Activated CD8-positive, alpha-beta T cell treated with anti-CD3 and anti-CD28 coated beads for 36 hours (primary cell): ENCODE measurements around the gene FBXL16. TPM values are rescaled to one million over a fixed set of nuclear protein-coding genes. Genes with fewer than 3 reads are reported as not detected.

Experiments
- ATAC-seq: fragments of 200-7000 bp; cut with Tn5 transposase; one replicate; pipeline ENCODE4 v1.10.0; 2021; ENCODE audit warnings: mild to moderate bottlenecking, moderate library complexity
- CTCF ChIA-PET: fragments of 350-600 bp; sonication (Branson Sonifier 250); formaldehyde crosslinking; loops from one replicate; lab custom pipeline; 2021; ENCODE audit warnings: antibody characterized with exemption; lab: Charles Lee
- POLR2A ChIA-PET: fragments of 350-600 bp; sonication (Branson Sonifier 250); formaldehyde crosslinking; loops from one replicate; lab custom pipeline; 2021; ENCODE audit warnings: antibody characterized with exemption; lab: Charles Lee
- DNase-seq: peaks from one replicate; pipeline ENCODE4 v3.0.0-alpha.2; 2020
- H3K27ac Mint-ChIP-seq: one replicate; pipeline ENCODE4 v1.8.0; 2021; ENCODE audit warnings: mild to moderate bottlenecking, mixed read lengths
- H3K27me3 Mint-ChIP-seq: one replicate; pipeline ENCODE4 v1.8.0; 2021; ENCODE audit warnings: mixed read lengths
- H3K36me3 Mint-ChIP-seq: one replicate; pipeline ENCODE4 v1.8.0; 2021; ENCODE audit warnings: low read depth, mixed read lengths
- H3K4me1 Mint-ChIP-seq: one replicate; pipeline ENCODE4 v1.8.0; 2021; ENCODE audit warnings: low read depth, mixed read lengths
- H3K4me3 Mint-ChIP-seq: one replicate; pipeline ENCODE4 v1.8.0; 2021; ENCODE audit warnings: mild to moderate bottlenecking, moderate library complexity, mixed read lengths
- H3K9me3 Mint-ChIP-seq: one replicate; pipeline ENCODE4 v1.8.0; 2021; ENCODE audit warnings: mixed read lengths
- intact Hi-C: fragments of 100-400 bp; cut with micrococcal nuclease; formaldehyde crosslinking; loops from one replicate; pipeline ENCODE4 v1.10.0; 2022
- total RNA-seq, 2 experiments: library from RNA; stranded (reverse); gene quantifications; one replicate each; pipeline ENCODE4 v1.2.3, GENCODE V29; 2021
- TF ChIP-seq, protein P1 (sequence below): fragments of 200-600 bp; IDR thresholded peaks from one replicate; pipeline ENCODE4 v1.8.0; 2022; ENCODE audit warnings: antibody characterized with exemption, mild to moderate bottlenecking

Gene FBXL16
- total RNA-seq, 2 experiments from 2014 or later = 5.9 to 8.0 TPM

DNA sequence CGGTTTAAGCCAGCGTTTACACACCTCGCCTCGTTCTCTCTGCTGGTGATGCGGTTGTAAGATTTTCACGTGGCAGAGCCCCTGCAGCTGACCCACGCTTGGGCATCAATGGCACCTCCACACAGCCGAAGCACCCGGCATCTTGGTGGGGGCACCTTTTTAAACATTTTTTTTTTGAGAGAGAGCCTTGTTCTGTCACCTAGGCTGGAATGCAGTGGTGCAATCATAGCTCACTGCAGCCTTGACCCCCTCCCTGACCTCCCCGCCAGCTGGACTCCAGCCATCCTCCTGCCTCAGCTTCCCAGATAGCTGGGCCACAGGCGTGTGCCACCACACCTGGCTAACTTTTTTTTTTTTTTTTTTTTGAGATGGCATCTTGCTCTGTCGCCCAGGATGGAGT lies 51.6 kb downstream of the FBXL16 start:
- Mint-ChIP-seq H3K27me3 (no peaks in the 10 kb centered on the region), H3K36me3 (no peaks in the 10 kb centered on the region), H3K4me3 (no peak overlapping the region), H3K27ac (no peak overlapping the region), H3K4me1 (peaks cover 4% of the 10 kb centered on the region), H3K9me3 (no peaks in the 10 kb centered on the region)
- ChIA-PET CTCF (interaction anchor here (0.6 kb wide), 1 partner anchor 693 kb away, joined by 3 read pairs; no protein-coding TSS in a partner anchor), POLR2A (no interaction called here)
- DNase-seq (no peak), ATAC-seq (no peak)
- intact Hi-C loops = no loop called here
- TF ChIP-seq, protein P1, sequence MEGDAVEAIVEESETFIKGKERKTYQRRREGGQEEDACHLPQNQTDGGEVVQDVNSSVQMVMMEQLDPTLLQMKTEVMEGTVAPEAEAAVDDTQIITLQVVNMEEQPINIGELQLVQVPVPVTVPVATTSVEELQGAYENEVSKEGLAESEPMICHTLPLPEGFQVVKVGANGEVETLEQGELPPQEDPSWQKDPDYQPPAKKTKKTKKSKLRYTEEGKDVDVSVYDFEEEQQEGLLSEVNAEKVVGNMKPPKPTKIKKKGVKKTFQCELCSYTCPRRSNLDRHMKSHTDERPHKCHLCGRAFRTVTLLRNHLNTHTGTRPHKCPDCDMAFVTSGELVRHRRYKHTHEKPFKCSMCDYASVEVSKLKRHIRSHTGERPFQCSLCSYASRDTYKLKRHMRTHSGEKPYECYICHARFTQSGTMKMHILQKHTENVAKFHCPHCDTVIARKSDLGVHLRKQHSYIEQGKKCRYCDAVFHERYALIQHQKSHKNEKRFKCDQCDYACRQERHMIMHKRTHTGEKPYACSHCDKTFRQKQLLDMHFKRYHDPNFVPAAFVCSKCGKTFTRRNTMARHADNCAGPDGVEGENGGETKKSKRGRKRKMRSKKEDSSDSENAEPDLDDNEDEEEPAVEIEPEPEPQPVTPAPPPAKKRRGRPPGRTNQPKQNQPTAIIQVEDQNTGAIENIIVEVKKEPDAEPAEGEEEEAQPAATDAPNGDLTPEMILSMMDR = no peak

DNA sequence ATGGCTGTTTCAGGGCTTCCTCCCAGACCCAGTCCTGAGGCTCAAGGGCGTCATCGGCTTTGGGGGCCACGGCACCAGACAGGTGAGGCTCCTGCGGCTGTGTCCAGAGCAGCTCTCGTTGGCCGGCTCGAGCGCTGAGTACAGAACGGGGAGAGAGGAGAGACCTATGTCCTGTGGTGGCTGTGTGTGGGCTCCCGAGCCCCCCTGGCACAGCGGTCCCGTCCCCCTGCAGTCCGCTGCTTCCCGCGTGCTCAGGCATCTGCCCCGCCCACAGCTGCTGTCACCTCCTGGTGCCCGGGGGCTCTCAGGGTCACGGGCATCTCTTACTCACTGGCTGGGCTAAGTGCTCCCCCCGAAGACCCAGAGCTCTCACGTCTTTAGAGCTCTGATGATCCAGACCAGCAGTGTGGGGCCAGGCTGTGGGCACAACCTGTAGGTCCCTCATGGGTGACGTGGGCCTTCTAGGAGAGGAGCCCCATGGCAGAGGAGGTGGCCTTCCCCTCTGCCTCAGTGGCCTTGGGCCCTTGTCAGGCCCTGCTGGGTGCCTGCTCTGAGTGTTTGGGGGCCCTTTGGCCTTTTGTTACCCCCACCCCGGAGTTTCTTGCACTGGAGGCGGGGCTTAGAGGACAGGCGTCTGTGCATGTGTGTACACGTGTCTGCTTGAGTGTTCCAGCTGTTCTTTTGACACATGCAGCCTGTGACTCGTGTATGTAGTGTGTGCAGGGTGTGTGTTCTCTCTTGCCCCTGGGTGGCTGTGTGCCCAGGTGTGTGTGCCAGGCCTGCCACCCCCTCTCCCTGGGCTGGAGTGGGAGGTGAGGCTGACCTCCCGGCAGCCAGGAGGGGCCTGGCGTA lies 52.9 kb downstream of the FBXL16 start:
- no peaks in the 10 kb centered on the region for H3K27me3 Mint-ChIP-seq
- ATAC-seq (no peak), DNase-seq (no peak)
- ChIA-PET CTCF (interaction anchor here (0.9 kb wide), 1 partner anchor 15 kb away, joined by 3 read pairs; the partner anchor contains the start of gene RHOT2), POLR2A (interaction anchor here (3.5 kb wide), 1 partner anchor 16 kb away, joined by 11 read pairs; the partner anchor contains the start of gene RHOT2)
- TF ChIP-seq, protein P1 = no peak
- no peak overlapping the region for H3K27ac Mint-ChIP-seq
- peaks cover 8% of the 10 kb centered on the region for H3K4me1 Mint-ChIP-seq
- H3K9me3 Mint-ChIP-seq = no peaks in the 10 kb centered on the region
- no peak overlapping the region for H3K4me3 Mint-ChIP-seq
- intact Hi-C loops = no loop called here
- H3K36me3 Mint-ChIP-seq = no peaks in the 10 kb centered on the region

DNA sequence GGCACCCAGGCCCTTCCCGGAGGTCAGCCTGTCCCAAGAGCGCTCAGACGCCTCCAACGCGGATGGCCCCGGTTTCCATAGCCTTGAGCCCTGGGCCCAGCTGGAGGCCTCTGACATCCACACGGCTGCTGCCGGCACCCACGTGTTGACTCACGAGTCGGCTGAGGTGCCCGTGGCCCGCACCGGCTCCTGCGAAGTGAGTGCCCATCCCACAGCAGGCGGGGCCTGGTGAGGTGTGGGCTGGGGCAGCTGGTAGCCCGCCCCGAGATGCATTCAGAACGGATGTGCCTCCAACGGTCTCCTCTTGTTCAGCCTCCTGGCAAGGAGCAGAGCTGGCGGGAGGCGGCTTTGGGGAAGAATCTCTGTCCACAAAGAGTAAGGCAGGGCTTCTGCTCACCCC lies 53.8 kb downstream of the FBXL16 start:
- H3K9me3 Mint-ChIP-seq = no peaks in the 10 kb centered on the region
- CTCF ChIA-PET = no interaction called here
- intact Hi-C loops = no loop called here
- peaks cover under 1% of the 10 kb centered on the region for H3K36me3 Mint-ChIP-seq
- POLR2A ChIA-PET = interaction anchor here (1.1 to 4.8 kb wide), 4 partner anchors 10 to 33 kb away, joined by 4 to 28 read pairs (median 8); partner anchors contain the start of gene RHOT2
- DNase-seq = no peak
- TF ChIP-seq, protein P1 = no peak
- peaks cover 9% of the 10 kb centered on the region for H3K4me1 Mint-ChIP-seq
- ATAC-seq = no peak
- peak overlapping the region; percentile 21 for H3K4me3 Mint-ChIP-seq
- H3K27ac Mint-ChIP-seq = no peak overlapping the region
- H3K27me3 Mint-ChIP-seq = no peaks in the 10 kb centered on the region

DNA sequence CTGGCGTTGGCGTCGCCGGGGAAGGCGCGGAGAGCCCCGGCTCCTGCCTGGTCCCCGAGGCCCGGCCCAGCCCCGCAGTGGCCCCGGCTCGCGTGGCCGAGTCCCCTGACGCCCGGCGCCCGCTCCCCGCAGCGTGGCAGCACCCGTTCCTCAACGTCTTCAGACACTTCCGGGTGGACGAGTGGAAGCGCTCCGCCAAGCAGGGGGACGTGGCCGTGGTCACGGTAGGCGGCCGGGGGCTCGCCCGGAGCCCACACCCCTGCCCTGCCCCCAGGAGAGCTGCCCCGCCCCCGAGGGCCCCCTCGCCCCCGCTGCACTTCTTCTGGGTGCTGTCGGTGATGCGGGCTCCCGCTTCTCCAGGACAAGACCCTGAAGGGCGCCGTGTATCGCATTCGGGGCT lies 56.0 kb downstream of the FBXL16 start:
- Mint-ChIP-seq H3K27me3 (no peaks in the 10 kb centered on the region), H3K36me3 (peaks cover 3% of the 10 kb centered on the region), H3K27ac (peak overlapping the region; percentile 15), H3K4me1 (peaks cover 14% of the 10 kb centered on the region), H3K4me3 (peak overlapping the region; percentile 74), H3K9me3 (no peaks in the 10 kb centered on the region)
- TF ChIP-seq, protein P1 = no peak
- CTCF ChIA-PET = interaction anchor here (0.6 to 1.2 kb wide), 4 partner anchors 10 to 29 kb away, joined by 3 to 5 read pairs (median 3); partner anchors contain the start of gene RHOT2
- peak; percentile 18 for DNase-seq
- POLR2A ChIA-PET = interaction anchor here (0.8 to 4.8 kb wide), 9 partner anchors 12 to 82 kb away, joined by 3 to 28 read pairs (median 4); partner anchors contain the start of genes JMJD8, METTL26, RHBDL1 and RHOT2
- intact Hi-C loops = no loop called here
- ATAC-seq = peak; percentile 15
